NB4 (cell line): Measurements from ENCODE around the gene ERBB4.

Source experiments
- CTCF ChIP-seq: IDR thresholded peaks from one replicate; pipeline ENCODE4 v1.5.1; 2012; ENCODE audit warnings: low read depth, low read length
- MYC ChIP-seq: IDR thresholded peaks from 2 replicates; pipeline ENCODE4 v1.6.1; 2011; ENCODE audit warnings: low read depth, low read length
- POLR2A ChIP-seq: IDR thresholded peaks from 2 replicates; pipeline ENCODE4 v1.6.1; 2011; ENCODE audit warnings: mild to moderate bottlenecking; ENCODE audit not compliant: insufficient read length; ENCODE audit errors: extremely low read depth

DNA sequence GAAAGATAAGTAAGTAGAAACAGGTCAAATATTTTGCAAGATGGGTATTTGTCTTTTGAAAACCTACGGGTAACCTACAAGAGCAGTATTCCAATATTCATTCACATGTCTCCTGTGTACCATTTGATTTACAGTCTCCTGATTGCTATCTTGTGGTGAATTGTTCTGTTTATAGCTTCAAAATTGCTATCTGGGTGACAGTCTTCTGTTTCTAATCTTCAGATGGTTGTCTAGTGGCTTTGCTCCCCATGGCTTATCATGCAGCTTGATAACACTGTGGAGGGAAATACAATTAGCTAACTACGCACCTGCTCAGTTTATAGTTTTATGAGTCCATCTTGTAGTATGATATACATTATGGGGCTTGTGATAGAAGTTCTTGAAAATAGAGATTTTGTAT is 1165.4 kb downstream of the ERBB4 start:
- TF ChIP-seq CTCF: no peak
- TF ChIP-seq POLR2A: no peak
- TF ChIP-seq MYC: no peak
